Central memory CD4-positive, alpha-beta T cell (primary cell): ENCODE data around the gene AFF2.

ENCODE experiments used
- DNase-seq: peaks from one replicate; pipeline ENCODE4 v3.0.0; 2022
- total RNA-seq, 3 experiments: gene quantifications; one replicate each; lab custom pipeline; 2026; lab: John Stamatoyannopoulos, UW

The AFF2 gene
- total RNA-seq, result 1.7 to 3.4 (median 2.9) reads per million in 3 experiments

GRCh38 chrX:148500423-148501385 lies at the start of gene AFF2:
TSS of gene AFF2 (plus strand) at chrX:148500617. CDS start at chrX:148501098, 481 bp downstream.
- peak; percentile 17 for DNase-seq

DNA sequence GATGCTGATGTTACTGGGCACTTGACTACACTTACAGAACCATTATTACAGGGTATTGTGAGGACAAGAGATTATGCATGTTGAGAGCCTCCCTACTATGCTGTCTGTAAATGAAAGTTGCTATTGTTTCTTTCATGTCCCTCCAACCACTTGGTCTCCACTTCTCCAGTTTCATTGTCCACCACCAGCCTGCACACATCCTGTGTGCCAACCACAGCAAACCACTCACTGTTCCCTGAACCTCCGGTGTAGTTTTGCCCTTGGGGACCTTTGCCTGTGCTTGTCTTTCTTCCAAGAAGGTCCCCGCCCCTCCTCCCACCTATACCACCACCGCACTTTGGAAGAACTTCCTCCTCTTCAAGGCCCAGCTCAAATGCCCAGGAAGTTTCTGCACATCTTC lies 43.1 kb upstream of the AFF2 start:
- DNase-seq, result no peak

GRCh38 chrX:148459343-148459742 lies 41.1 kb upstream of the AFF2 start:
- no peak for DNase-seq

GRCh38 chrX:148466292-148466691 lies 34.1 kb upstream of the AFF2 start:
- DNase-seq, result no peak

GRCh38 chrX:148470324-148470723 lies 30.1 kb upstream of the AFF2 start:
- no peak for DNase-seq

GRCh38 chrX:148474030-148474429 lies 26.4 kb upstream of the AFF2 start:
- DNase-seq, result no peak

DNA sequence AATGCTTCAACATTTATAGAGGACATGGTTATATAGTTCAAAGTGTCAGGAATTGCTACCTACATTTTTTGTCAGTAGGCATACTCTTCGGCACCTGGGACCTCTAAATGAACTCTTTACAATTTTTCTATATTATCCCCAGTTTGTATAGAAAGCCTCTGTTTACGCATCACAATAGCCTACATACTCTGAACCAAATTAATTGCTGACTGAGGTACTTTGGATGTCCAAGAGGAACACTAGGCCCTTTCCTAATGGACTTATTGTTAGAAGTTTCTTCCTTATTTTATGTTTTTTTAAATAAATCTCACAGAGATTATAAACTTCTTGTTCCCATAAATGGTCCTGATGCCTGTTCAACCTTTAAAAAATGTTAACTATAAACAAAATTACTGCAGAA lies 8.4 kb upstream of the AFF2 start:
- DNase-seq, result no peak

- DNase-seq, result no peak
These were observed 5.2 kb upstream of the AFF2 start for GRCh38 chrX:148495176-148495575.

GRCh38 chrX:148498067-148498466 lies 2.4 kb upstream of the AFF2 start:
- no peak for DNase-seq

- DNase-seq, result no peak
These were observed 587 bp upstream of the AFF2 start for GRCh38 chrX:148499638-148500422.

GRCh38 chrX:148501386-148502066 lies 1.1 kb downstream of the AFF2 start:
- no peak for DNase-seq

GRCh38 chrX:148504506-148504905 lies 4.1 kb downstream of the AFF2 start:
- DNase-seq, result no peak

- DNase-seq, result no peak
These were observed 7.0 kb downstream of the AFF2 start for GRCh38 chrX:148507418-148507817.

GRCh38 chrX:148512453-148512852 lies 12.0 kb downstream of the AFF2 start:
- DNase-seq, result no peak

DNA sequence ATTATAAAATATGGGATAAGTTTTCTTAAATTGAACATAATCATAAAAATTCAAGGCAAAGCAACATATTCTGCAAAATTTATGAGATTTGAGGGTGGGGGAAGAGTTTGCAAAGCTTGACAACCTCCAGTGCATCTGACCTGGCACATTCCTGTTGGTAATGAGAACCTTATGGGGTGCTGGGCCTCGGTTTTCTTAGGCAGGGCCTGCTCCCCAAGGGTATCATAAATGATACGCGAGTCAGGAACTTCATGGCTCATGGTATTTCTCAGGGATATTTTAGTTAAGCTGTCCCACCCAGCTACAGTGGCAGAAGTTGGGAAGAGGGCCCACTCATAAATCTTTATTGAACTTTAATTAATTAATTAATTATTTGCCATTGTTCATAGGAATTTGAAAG lies 13.2 kb downstream of the AFF2 start:
- DNase-seq, result no peak

DNA sequence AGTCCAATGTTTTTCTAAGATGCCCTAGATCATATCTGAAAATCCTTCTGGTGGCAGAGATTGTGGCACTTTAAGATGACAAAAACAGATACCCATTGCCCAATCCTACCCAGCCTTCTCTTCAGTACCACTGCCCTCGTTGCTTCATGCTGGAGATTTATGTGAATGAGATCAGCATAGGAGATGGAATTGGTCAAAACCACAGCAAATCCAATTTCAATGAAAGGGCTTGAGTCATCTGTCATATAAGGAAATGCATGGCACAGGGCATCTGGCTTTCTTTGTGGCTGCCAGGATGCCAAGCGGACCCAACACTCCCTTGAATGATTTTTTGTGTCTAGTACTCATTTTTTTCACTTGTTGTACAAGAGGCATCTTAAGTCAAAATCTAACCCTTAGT lies 16.8 kb downstream of the AFF2 start:
- no peak for DNase-seq

GRCh38 chrX:148522006-148522405 lies 21.6 kb downstream of the AFF2 start:
- DNase-seq, result no peak

DNA sequence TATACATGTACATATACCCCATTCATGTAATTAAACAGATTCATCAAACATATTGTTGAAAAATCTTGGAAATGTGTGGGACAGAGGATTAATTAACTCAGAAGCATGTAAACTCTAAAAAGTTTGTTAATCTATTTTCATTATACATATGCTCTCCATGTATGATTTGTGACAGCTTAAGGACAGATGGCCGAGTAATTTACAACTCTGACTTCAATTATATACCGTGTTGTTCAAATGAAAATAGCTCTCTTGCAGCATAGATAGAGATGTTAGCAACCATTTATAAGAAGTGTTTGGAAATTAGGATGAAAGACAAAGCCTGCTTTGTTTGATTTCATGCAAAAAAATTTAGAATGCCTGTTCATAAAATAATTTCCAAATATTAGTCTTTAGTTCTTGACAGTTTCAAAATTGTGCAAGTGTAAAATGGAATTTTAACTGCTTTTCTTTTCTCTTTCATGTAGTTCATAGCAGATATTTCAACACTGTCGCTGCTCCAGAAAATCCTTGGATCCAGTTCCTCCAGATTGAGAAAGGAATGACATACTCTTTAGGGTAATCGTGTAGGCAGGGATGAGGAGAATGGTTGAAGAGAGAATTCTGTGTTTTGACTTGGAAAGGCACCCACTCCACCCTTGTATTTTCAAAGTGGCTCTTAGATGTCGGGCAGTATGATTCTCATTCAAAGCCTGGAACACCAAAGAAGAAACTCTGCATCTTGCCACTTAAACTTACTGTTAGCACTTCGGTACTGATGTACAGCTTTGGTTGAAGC lies 23.1 kb downstream of the AFF2 start:
- DNase-seq, result no peak

GRCh38 chrX:148530464-148531077 lies 30.2 kb downstream of the AFF2 start:
- DNase-seq, result no peak

GRCh38 chrX:148534291-148534690 lies 33.9 kb downstream of the AFF2 start:
- no peak for DNase-seq

DNA sequence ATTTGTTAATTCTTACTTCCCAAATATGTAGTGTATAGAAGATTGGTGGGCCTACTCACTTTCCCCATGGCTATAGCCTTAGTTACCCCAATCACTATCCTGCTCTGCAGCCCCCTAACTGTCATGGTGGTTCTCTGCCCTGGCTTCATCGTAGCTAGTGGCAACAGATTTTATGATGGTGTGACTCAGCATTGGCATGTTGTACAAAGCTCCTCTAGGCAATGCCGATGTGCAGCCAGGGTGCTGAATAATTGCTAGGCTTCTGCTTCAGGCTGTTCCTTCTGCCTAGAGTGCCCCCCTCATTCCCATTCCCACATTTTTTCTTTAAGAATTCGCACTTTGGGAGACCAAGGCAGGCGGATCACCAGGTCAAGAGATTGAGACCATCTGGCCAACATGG lies 35.2 kb downstream of the AFF2 start:
- DNase-seq, result no peak

DNA sequence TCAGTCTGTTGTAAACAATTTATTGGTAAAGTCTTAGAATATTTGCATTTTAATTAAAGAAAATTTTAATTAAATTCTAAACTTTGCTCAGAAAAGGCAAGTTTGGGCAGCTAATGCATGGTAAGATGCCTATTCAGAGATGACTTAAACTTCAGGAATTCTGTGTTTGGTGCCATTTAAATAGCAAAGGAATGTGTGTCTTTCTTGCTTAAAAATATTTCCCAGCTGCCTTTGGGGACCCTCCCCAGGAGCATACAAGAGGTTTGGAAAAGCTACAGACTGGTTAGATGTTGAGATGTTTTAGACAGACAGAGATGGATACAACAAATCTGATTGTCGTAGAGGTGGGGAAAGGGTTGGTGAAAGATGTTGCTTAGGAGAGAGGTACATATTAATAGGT lies 36.5 kb downstream of the AFF2 start:
- DNase-seq, result no peak
